Prostate gland (tissue), 2 donors: ENCODE results near the gene GPR68.

Source experiments
- CTCF ChIP-seq, 4 experiments: fragments of 200-600 bp in 2 of 4; fragments of 450-650 bp in 2 of 4; sonication (generic) in 2 of 4; IDR thresholded peaks; 1 replicate in 3 of 4; 2 replicates in 1 of 4; pipeline ENCODE4 v1.5.1; 2016 to 2019; ENCODE audit warnings: antibody characterized with exemption in 4 of 4, mild to moderate bottlenecking in 2 of 4, moderate library complexity in 2 of 4
- POLR2A ChIP-seq: fragments of 450-650 bp; IDR thresholded peaks from one replicate; pipeline ENCODE4 v1.6.1; 2016; ENCODE audit warnings: antibody characterized with exemption, mild to moderate bottlenecking
- POLR2AphosphoS5 ChIP-seq: sonication (generic); formaldehyde crosslinking; IDR thresholded peaks from one replicate; pipeline ENCODE4 v1.6.1; 2017; ENCODE audit warnings: antibody characterized with exemption

- TF ChIP-seq CTCF (IDR thresholded peaks at IDR 0.05) (no peak), POLR2AphosphoS5 (no peak), POLR2A (no peak)
Measured at GRCh38 chr14:91255026-91255695, 10.7 kb upstream of the GPR68 start.
